Kidney (tissue), 14 donors: Measurements from ENCODE around the gene LALBA. TPM values are rescaled to one million over a fixed set of nuclear protein-coding genes. Genes with fewer than 3 reads are reported as not detected.

Source experiments
- DNase-seq, 5 donors: peaks; one replicate each; pipeline ENCODE4 v3.0.0-alpha.2; 2013 to 2020
- FAIRE-seq: peaks from 2 replicates; lab custom pipeline; 2012; peaks lifted over from hg19 to GRCh38; lab: Jason Lieb, UNC
- H3K27ac ChIP-seq, 2 donors: one replicate each; pipeline ENCODE4 v1.7.0; 2013; ENCODE audit warnings: low read depth in 2 of 2, low read length in 2 of 2, inconsistent platforms in 1 of 2
- H3K27me3 ChIP-seq: one replicate; pipeline ENCODE4 v1.7.1; 2013; ENCODE audit warnings: low read length, inconsistent platforms; ENCODE audit not compliant: control insufficient read depth, insufficient read depth
- H3K36me3 ChIP-seq, 3 donors: one replicate each; pipeline versions ENCODE4 v1.7.0 to v1.7.1; 2013; ENCODE audit warnings: low read length in 3 of 3, control low read depth in 1 of 3, inconsistent platforms in 1 of 3; ENCODE audit not compliant: insufficient read depth in 3 of 3, control insufficient read depth in 2 of 3
- H3K4me1 ChIP-seq, 3 donors: one replicate each; pipeline versions ENCODE4 v1.7.0 to v1.7.1; 2013; ENCODE audit warnings: low read length in 3 of 3, inconsistent platforms in 1 of 3, low read depth in 1 of 3; ENCODE audit not compliant: control insufficient read depth in 2 of 3, insufficient read depth in 2 of 3
- H3K4me3 ChIP-seq, 3 donors: one replicate each; pipeline versions ENCODE4 v1.7.0 to v1.8.1; 2013; ENCODE audit warnings: low read length in 3 of 3, control low read depth in 1 of 3, inconsistent platforms in 1 of 3
- H3K9ac ChIP-seq, 3 donors: one replicate each; pipeline versions ENCODE4 v1.7.0 to v1.7.1; 2013; ENCODE audit warnings: low read length in 3 of 3, control low read depth in 1 of 3, inconsistent platforms in 1 of 3
- H3K9me3 ChIP-seq, 3 donors: one replicate each; pipeline versions ENCODE4 v1.7.0 to v1.7.1; 2013; ENCODE audit warnings: low read length in 3 of 3, control low read depth in 1 of 3, inconsistent platforms in 1 of 3; ENCODE audit not compliant: control insufficient read depth in 2 of 3, insufficient read depth in 1 of 3
- CTCF ChIP-seq: IDR thresholded peaks from 3 replicates; pipeline ENCODE4 v1.5.1; 2012; ENCODE audit warnings: mild to moderate bottlenecking, moderate library complexity, borderline replicate concordance; ENCODE audit not compliant: insufficient read depth; ENCODE audit errors: extremely low read depth
- intact Hi-C: fragments of 100-400 bp; cut with DNase I; formaldehyde crosslinking; loops from one replicate; pipeline ENCODE4 v1.11.1; 2022
- polyA plus RNA-seq: library from polyadenylated mRNA; stranded (reverse); fragments of 350-450 nt; fragmentation: Illumina TruSeq; extraction: RNeasy Lipid Tissue Mini Kit (QIAGEN cat#74804); gene quantifications from one replicate; pipeline ENCODE4 v1.2.3, GENCODE V29; 2014; ENCODE audit warnings: low read depth, low replicate concordance; ENCODE audit not compliant: insufficient read depth
- total RNA-seq: library from RNA; stranded (reverse); fragmentation: NEBNext Ultra II Directional; extraction: Animal tissue kit (Norgen Biotek cat#: 25700); gene quantifications from one replicate; pipeline ENCODE4 v1.2.1, GENCODE V29; 2021
- donor health status: control.
- donor health status: control.
- donor health status: control.
- donor health status: control.
- donor health status: control.
- donor health status: DM: yes; HTN: yes; CAD: no.
- donor health status: Normal renal cell carcinoma (clear cell type).

LALBA gene
- total and polyA plus RNA-seq, 2 donors from 2014 or later: not detected

GRCh38 chr12:48580831-48581230, 11.0 kb upstream of the LALBA start:
- no peaks in the 10 kb centered on the region for H3K9me3 ChIP-seq
- no peaks in the 10 kb centered on the region for H3K4me1 ChIP-seq
- no peaks in the 10 kb centered on the region for H3K27me3 ChIP-seq
- no peak overlapping the region for H3K4me3 ChIP-seq
- no peak for TF ChIP-seq CTCF
- intact Hi-C loops: no loop called here
- H3K36me3 ChIP-seq: no peaks in the 10 kb centered on the region
- FAIRE-seq: no peak
- no peak overlapping the region for H3K9ac ChIP-seq
- DNase-seq: no peak
- no peak overlapping the region for H3K27ac ChIP-seq

- Histone ChIP-seq H3K27ac (no peak overlapping the region), H3K9me3 (no peaks in the 10 kb centered on the region), H3K27me3 (no peaks in the 10 kb centered on the region), H3K4me3 (no peak overlapping the region), H3K36me3 (no peaks in the 10 kb centered on the region), H3K4me1 (no peaks in the 10 kb centered on the region), H3K9ac (no peak overlapping the region)
- intact Hi-C loops: no loop called here
- TF ChIP-seq CTCF: no peak
- FAIRE-seq: no peak
- DNase-seq: no peak
Observed at GRCh38 chr12:48572326-48572725, 2.5 kb upstream of the LALBA start.

GRCh38 chr12:48567731-48568130, 2.1 kb downstream of the LALBA start:
- H3K36me3 ChIP-seq: no peaks in the 10 kb centered on the region
- TF ChIP-seq CTCF: no peak

GRCh38 chr12:48557919-48558318, 11.9 kb downstream of the LALBA start:
- no peak for FAIRE-seq

More at GRCh38 chr12:48567731-48568130, 2.1 kb downstream of the LALBA start:
- Histone ChIP-seq H3K9ac (no peak overlapping the region), H3K27ac (no peak overlapping the region), H3K4me3 (no peak overlapping the region), H3K4me1 (no peaks in the 10 kb centered on the region), H3K27me3 (no peaks in the 10 kb centered on the region), H3K9me3 (no peaks in the 10 kb centered on the region)
- FAIRE-seq: no peak
- intact Hi-C loops: no loop called here
- no peak for DNase-seq

More at GRCh38 chr12:48557919-48558318, 11.9 kb downstream of the LALBA start:
- no peak for TF ChIP-seq CTCF
- no peaks in the 10 kb centered on the region for H3K36me3 ChIP-seq
- H3K27me3 ChIP-seq: no peaks in the 10 kb centered on the region
- H3K4me1 ChIP-seq: no peaks in the 10 kb centered on the region
- no peak overlapping the region for H3K27ac ChIP-seq
- intact Hi-C loops: no loop called here
- no peaks in the 10 kb centered on the region for H3K9me3 ChIP-seq
- no peak overlapping the region for H3K9ac ChIP-seq
- H3K4me3 ChIP-seq: no peak overlapping the region
- no peak for DNase-seq
